Measurements from ENCODE around the gene TMEM134.

The TMEM134 gene

GRCh38 chr11:67510023-67510345, 40.9 kb upstream of the TMEM134 start:
- TF ChIP-seq FOXP2 (optimal IDR thresholded peaks at IDR 0.05; ENCODE audit: borderline replicate concordance, extremely low read depth, extremely low read length, insufficient read depth) (no peak), SIN3A (IDR thresholded peaks at IDR 0.05; ENCODE audit: borderline replicate concordance, insufficient read depth, low read length) (no peak), REST (IDR thresholded peaks at IDR 0.05; ENCODE audit: insufficient read depth in 1 of 2, low read depth in 2 of 2, low read length in 2 of 2) (no peak), TAF1 (IDR thresholded peaks at IDR 0.05; ENCODE audit: borderline replicate concordance, insufficient read depth, low read length) (no peak), POLR2AphosphoS5 (IDR thresholded peaks at IDR 0.05; ENCODE audit: low read depth, low read length) (no peak)

GRCh38 chr11:67508486-67509121, 39.6 kb upstream of the TMEM134 start:
- TF ChIP-seq TAF1 (IDR thresholded peaks at IDR 0.05; ENCODE audit: borderline replicate concordance, insufficient read depth, low read length) (no peak), POLR2AphosphoS5 (IDR thresholded peaks at IDR 0.05; ENCODE audit: low read depth, low read length) (no peak), SIN3A (IDR thresholded peaks at IDR 0.05; ENCODE audit: borderline replicate concordance, insufficient read depth, low read length) (peak; percentile 33; the same call in 1 of the 2 replicates), FOXP2 (optimal IDR thresholded peaks at IDR 0.05; ENCODE audit: borderline replicate concordance, extremely low read depth, extremely low read length, insufficient read depth) (no peak)

- TF ChIP-seq FOXP2 (optimal IDR thresholded peaks at IDR 0.05; ENCODE audit: borderline replicate concordance, extremely low read depth, extremely low read length, insufficient read depth): no peak
- TF ChIP-seq POLR2AphosphoS5 (IDR thresholded peaks at IDR 0.05; ENCODE audit: low read depth, low read length): peak; percentile 77
- peak; percentile 58; the same call in 1 of the 2 replicates for TF ChIP-seq SIN3A (IDR thresholded peaks at IDR 0.05; ENCODE audit: borderline replicate concordance, insufficient read depth, low read length)
- no peak for TF ChIP-seq TAF1 (IDR thresholded peaks at IDR 0.05; ENCODE audit: borderline replicate concordance, insufficient read depth, low read length)
Observed at GRCh38 chr11:67507864-67508485, 38.9 kb upstream of the TMEM134 start, which contains the start of gene CDK2AP2. Gene CDK2AP2, minus strand, starts transcription at chr11:67508162. Its CDS starts 80 bp downstream, at chr11:67508082.

- TF ChIP-seq POLR2AphosphoS5 (IDR thresholded peaks at IDR 0.05; ENCODE audit: low read depth, low read length): no peak
- TF ChIP-seq FOXP2 (optimal IDR thresholded peaks at IDR 0.05; ENCODE audit: borderline replicate concordance, extremely low read depth, extremely low read length, insufficient read depth): no peak
- TF ChIP-seq SIN3A (IDR thresholded peaks at IDR 0.05; ENCODE audit: borderline replicate concordance, insufficient read depth, low read length): no peak
- TF ChIP-seq REST (IDR thresholded peaks at IDR 0.05; ENCODE audit: insufficient read depth in 1 of 2, low read depth in 2 of 2, low read length in 2 of 2): no peak
- no peak for TF ChIP-seq TAF1 (IDR thresholded peaks at IDR 0.05; ENCODE audit: borderline replicate concordance, insufficient read depth, low read length)
Observed at GRCh38 chr11:67507242-67507863, 38.3 kb upstream of the TMEM134 start.

GRCh38 chr11:67506426-67507051, 37.5 kb upstream of the TMEM134 start:
- no peak for TF ChIP-seq FOXP2 (optimal IDR thresholded peaks at IDR 0.05; ENCODE audit: borderline replicate concordance, extremely low read depth, extremely low read length, insufficient read depth)
- TF ChIP-seq POLR2AphosphoS5 (IDR thresholded peaks at IDR 0.05; ENCODE audit: low read depth, low read length): no peak
- TF ChIP-seq SIN3A (IDR thresholded peaks at IDR 0.05; ENCODE audit: borderline replicate concordance, insufficient read depth, low read length): no peak
- TF ChIP-seq REST (IDR thresholded peaks at IDR 0.05; ENCODE audit: insufficient read depth in 1 of 2, low read depth in 2 of 2, low read length in 2 of 2): no peak
- no peak for TF ChIP-seq TAF1 (IDR thresholded peaks at IDR 0.05; ENCODE audit: borderline replicate concordance, insufficient read depth, low read length)
